Astrocyte (in vitro differentiated cells and primary cell): ENCODE measurements around the gene PRSS57.

ENCODE experiments used
- EZH2 ChIP-seq: IDR thresholded peaks from 2 replicates; pipeline ENCODE4 v1.6.1; 2012; ENCODE audit warnings: mild to moderate bottlenecking, low read length, inconsistent platforms; ENCODE audit not compliant: insufficient read depth
- TF ChIP-seq, protein P1 (sequence below): IDR thresholded peaks from 2 replicates; pipeline ENCODE4 v1.5.1; 2011; ENCODE audit warnings: low read depth, mild to moderate bottlenecking, inconsistent platforms, low read length, moderate library complexity; ENCODE audit not compliant: insufficient read depth

DNA sequence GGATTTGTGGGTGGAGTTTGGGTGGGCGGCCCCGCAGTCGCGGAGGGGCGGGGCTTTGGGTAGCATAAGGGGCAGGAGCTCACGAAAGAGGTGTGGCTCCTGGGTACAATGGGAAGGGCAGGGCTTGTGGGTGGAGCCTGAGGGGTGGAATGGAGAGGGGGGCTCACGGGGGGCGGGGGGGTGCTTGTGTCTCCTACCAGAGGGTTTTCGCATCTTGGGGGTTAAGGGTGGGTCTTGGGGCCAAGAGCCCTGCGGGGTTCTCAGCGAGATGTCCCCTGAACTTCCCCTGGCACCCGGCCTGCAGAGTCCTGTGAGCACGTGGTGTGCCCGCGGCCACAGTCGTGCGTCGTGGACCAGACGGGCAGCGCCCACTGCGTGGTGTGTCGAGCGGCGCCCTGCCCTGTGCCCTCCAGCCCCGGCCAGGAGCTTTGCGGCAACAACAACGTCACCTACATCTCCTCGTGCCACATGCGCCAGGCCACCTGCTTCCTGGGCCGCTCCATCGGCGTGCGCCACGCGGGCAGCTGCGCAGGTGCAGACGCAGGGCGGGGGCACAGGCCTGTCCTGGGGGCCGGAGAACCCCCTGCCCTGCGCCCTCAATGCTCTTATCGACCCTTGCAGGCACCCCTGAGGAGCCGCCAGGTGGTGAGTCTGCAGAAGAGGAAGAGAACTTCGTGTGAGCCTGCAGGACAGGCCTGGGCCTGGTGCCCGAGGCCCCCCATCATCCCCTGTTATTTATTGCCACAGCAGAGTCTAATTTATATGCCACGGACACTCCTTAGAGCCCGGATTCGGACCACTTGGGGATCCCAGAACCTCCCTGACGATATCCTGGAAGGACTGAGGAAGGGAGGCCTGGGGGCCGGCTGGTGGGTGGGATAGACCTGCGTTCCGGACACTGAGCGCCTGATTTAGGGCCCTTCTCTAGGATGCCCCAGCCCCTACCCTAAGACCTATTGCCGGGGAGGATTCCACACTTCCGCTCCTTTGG lies 13.9 kb downstream of the PRSS57 start:
- TF ChIP-seq, protein P1, sequence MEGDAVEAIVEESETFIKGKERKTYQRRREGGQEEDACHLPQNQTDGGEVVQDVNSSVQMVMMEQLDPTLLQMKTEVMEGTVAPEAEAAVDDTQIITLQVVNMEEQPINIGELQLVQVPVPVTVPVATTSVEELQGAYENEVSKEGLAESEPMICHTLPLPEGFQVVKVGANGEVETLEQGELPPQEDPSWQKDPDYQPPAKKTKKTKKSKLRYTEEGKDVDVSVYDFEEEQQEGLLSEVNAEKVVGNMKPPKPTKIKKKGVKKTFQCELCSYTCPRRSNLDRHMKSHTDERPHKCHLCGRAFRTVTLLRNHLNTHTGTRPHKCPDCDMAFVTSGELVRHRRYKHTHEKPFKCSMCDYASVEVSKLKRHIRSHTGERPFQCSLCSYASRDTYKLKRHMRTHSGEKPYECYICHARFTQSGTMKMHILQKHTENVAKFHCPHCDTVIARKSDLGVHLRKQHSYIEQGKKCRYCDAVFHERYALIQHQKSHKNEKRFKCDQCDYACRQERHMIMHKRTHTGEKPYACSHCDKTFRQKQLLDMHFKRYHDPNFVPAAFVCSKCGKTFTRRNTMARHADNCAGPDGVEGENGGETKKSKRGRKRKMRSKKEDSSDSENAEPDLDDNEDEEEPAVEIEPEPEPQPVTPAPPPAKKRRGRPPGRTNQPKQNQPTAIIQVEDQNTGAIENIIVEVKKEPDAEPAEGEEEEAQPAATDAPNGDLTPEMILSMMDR, result no peak
- TF ChIP-seq EZH2, result no peak
